HepG2 (cell line): ENCODE results near the gene ACSF3.

Experiments
- CREB1 ChIP-seq, 2 experiments: fragments of 450-650 bp in 1 of 2; IDR thresholded peaks; 2 replicates each; pipeline ENCODE4 v1.6.1; 2016 to 2017; ENCODE audit warnings: control low read depth in 1 of 2, mild to moderate bottlenecking in 1 of 2, missing compliant biosample characterization in 1 of 2, missing genetic modification characterization in 1 of 2
- DNMT3B ChIP-seq: conservative IDR thresholded peaks from 2 replicates; pipeline ENCODE4 v1.6.1; 2016; ENCODE audit warnings: missing biosample characterization, control low read depth
- TCF7 ChIP-seq: sonication (generic); IDR thresholded peaks from 2 replicates; pipeline ENCODE4 v1.6.1; 2016; ENCODE audit warnings: antibody characterized with exemption, low read depth
- ZBTB40 ChIP-seq, 2 experiments: fragments of 450-650 bp in 1 of 2; sonication (generic) in 1 of 2; formaldehyde crosslinking in 1 of 2; IDR thresholded peaks; 2 replicates each; pipeline versions ENCODE4 v1.6.1 to v1.8.0; 2016 to 2022; ENCODE audit warnings: antibody characterized with exemption in 1 of 2, mild to moderate bottlenecking in 1 of 2, missing genetic modification reagents in 1 of 2
- ZNF235 ChIP-seq: sonication (generic); formaldehyde crosslinking; IDR thresholded peaks from 2 replicates; pipeline ENCODE4 v1.8.1; 2023; ENCODE audit warnings: mild to moderate bottlenecking, missing genetic modification reagents, borderline replicate concordance

DNA sequence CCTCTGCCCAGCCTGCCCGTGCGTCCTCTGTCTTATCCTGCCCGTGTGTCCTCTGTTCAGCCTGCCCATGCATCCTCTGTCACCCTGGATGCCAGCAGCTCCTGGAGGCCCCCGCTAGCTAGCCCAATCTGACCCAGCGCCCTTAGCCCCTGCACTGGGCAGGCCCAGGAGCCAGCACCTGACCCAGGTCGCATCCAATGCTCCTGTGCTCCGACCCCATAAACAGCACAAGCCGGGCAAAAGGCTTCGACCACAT lies 91.0 kb downstream of the ACSF3 start:
- TF ChIP-seq CREB1 (IDR thresholded peaks at IDR 0.05) (no peak), CREB1 (CRISPR knock-in tag; IDR thresholded peaks at IDR 0.05) (no peak), ZBTB40 (IDR thresholded peaks at IDR 0.05) (no peak), ZBTB40 (CRISPR knock-in tag; IDR thresholded peaks at IDR 0.05) (no peak), DNMT3B (CRISPR knock-in tag) (no peak), ZNF235 (CRISPR knock-in tag) (no peak), TCF7 (no peak)
